ENCODE data around the gene NLE1. TPM values are rescaled to one million over a fixed set of nuclear protein-coding genes. Genes with fewer than 3 reads are reported as not detected.

The NLE1 gene
- total RNA-seq, 1 experiment from 2014 or later: 35.5 TPM

DNA sequence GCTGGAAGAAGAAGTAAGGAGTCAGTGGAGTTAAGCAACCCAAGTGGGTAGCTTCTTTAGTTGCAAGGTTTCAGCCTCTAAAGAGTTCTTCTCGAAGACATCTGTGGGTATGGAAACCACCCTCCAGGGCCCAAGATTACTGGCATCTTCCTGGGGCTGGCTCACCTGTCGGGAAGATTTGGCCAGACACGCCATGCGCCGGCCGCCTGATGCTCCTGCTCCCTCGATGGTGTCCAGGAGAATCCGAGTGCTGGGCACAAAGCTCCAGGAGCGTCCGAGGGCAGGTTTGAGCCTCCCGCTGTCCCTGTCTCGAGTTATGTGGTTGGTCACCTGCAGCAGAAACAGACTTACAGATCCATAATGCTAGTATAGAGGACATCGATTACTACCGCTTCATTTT lies 41.1 kb downstream of the NLE1 start:
- CTCF ChIA-PET: no interaction called here
- POLR2A ChIA-PET: no interaction called here
- BruUV-seq (replicated peaks): no TSS peak
- Histone ChIP-seq H3K9me3 (ENCODE audit: control insufficient read depth, insufficient read depth, low read depth, low read length) (no peaks in the 10 kb centered on the region), H3K27ac (ENCODE audit: low read length) (no peak overlapping the region), H3K4me3 (ENCODE audit: low read depth in 2 of 2, low read length in 2 of 2) (no peak overlapping the region), H3K4me1 (ENCODE audit: control insufficient read depth, insufficient read depth, low read length) (no peaks in the 10 kb centered on the region), H3K27me3 (ENCODE audit: control insufficient read depth, insufficient read depth, low read length) (no peaks in the 10 kb centered on the region), H3K36me3 (ENCODE audit: control insufficient read depth, insufficient read depth, low read length) (no peaks in the 10 kb centered on the region)
- DNase-seq (ENCODE audit: low read depth, low spot score) (no peak), ATAC-seq (no peak)
- in situ Hi-C loops (cut with HindIII; ENCODE audit: low pct_unique_long_range_greater_than_20kb, low sequenced_read_pairs) (no loop called here), intact Hi-C loops (cut with micrococcal nuclease; ENCODE audit: unreplicated experiment) (no loop called here)
- no peak for TF ChIP-seq TCF7L2 (IDR thresholded peaks at IDR 0.05; ENCODE audit: low read depth, low read length)

DNA sequence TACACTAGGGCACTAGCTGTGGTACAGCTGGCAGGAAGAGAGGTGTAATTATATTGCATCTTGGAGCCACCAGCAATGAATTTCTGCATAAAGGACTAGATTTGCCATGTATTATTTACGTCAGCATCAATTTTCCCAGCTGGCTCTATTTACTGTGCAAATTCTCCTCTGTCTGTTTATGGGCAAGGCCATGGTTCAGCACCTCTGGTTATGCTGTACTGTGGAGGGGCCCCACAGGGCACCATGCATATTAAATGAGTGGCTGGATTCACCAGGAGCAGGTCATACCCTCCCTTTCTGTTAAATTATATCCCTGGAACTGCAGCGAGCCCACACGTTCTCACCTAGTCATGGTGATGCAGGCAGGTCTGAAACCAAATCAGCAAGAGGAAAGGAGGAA lies 42.2 kb downstream of the NLE1 start:
- Histone ChIP-seq H3K4me3 (ENCODE audit: low read depth in 2 of 2, low read length in 2 of 2) (no peak overlapping the region), H3K36me3 (ENCODE audit: control insufficient read depth, insufficient read depth, low read length) (no peaks in the 10 kb centered on the region), H3K9me3 (ENCODE audit: control insufficient read depth, insufficient read depth, low read depth, low read length) (no peaks in the 10 kb centered on the region), H3K27ac (ENCODE audit: low read length) (no peak overlapping the region), H3K27me3 (ENCODE audit: control insufficient read depth, insufficient read depth, low read length) (no peaks in the 10 kb centered on the region), H3K4me1 (ENCODE audit: control insufficient read depth, insufficient read depth, low read length) (no peaks in the 10 kb centered on the region)
- no TSS peak for BruUV-seq (replicated peaks)
- ChIA-PET CTCF (no interaction called here), POLR2A (no interaction called here)
- intact Hi-C loops (cut with micrococcal nuclease; ENCODE audit: unreplicated experiment): no loop called here
- in situ Hi-C loops (cut with HindIII; ENCODE audit: low pct_unique_long_range_greater_than_20kb, low sequenced_read_pairs): no loop called here
- no peak for ATAC-seq
- no peak for DNase-seq (ENCODE audit: low read depth, low spot score)
- TF ChIP-seq POLR2AphosphoS5 (IDR thresholded peaks at IDR 0.05; ENCODE audit: low read depth, low read length): no peak
- TF ChIP-seq SIN3A (IDR thresholded peaks at IDR 0.05; ENCODE audit: borderline replicate concordance, insufficient read depth, low read depth, low read length): no peak
- TF ChIP-seq, protein P1, sequence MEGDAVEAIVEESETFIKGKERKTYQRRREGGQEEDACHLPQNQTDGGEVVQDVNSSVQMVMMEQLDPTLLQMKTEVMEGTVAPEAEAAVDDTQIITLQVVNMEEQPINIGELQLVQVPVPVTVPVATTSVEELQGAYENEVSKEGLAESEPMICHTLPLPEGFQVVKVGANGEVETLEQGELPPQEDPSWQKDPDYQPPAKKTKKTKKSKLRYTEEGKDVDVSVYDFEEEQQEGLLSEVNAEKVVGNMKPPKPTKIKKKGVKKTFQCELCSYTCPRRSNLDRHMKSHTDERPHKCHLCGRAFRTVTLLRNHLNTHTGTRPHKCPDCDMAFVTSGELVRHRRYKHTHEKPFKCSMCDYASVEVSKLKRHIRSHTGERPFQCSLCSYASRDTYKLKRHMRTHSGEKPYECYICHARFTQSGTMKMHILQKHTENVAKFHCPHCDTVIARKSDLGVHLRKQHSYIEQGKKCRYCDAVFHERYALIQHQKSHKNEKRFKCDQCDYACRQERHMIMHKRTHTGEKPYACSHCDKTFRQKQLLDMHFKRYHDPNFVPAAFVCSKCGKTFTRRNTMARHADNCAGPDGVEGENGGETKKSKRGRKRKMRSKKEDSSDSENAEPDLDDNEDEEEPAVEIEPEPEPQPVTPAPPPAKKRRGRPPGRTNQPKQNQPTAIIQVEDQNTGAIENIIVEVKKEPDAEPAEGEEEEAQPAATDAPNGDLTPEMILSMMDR (IDR thresholded peaks at IDR 0.05): no peak
- TF ChIP-seq TCF7L2 (IDR thresholded peaks at IDR 0.05; ENCODE audit: low read depth, low read length): no peak
- TF ChIP-seq, protein P2, sequence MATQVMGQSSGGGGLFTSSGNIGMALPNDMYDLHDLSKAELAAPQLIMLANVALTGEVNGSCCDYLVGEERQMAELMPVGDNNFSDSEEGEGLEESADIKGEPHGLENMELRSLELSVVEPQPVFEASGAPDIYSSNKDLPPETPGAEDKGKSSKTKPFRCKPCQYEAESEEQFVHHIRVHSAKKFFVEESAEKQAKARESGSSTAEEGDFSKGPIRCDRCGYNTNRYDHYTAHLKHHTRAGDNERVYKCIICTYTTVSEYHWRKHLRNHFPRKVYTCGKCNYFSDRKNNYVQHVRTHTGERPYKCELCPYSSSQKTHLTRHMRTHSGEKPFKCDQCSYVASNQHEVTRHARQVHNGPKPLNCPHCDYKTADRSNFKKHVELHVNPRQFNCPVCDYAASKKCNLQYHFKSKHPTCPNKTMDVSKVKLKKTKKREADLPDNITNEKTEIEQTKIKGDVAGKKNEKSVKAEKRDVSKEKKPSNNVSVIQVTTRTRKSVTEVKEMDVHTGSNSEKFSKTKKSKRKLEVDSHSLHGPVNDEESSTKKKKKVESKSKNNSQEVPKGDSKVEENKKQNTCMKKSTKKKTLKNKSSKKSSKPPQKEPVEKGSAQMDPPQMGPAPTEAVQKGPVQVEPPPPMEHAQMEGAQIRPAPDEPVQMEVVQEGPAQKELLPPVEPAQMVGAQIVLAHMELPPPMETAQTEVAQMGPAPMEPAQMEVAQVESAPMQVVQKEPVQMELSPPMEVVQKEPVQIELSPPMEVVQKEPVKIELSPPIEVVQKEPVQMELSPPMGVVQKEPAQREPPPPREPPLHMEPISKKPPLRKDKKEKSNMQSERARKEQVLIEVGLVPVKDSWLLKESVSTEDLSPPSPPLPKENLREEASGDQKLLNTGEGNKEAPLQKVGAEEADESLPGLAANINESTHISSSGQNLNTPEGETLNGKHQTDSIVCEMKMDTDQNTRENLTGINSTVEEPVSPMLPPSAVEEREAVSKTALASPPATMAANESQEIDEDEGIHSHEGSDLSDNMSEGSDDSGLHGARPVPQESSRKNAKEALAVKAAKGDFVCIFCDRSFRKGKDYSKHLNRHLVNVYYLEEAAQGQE (IDR thresholded peaks at IDR 0.05; ENCODE audit: insufficient read depth in 1 of 2, low read depth in 2 of 2, low read length in 1 of 2): no peak

DNA sequence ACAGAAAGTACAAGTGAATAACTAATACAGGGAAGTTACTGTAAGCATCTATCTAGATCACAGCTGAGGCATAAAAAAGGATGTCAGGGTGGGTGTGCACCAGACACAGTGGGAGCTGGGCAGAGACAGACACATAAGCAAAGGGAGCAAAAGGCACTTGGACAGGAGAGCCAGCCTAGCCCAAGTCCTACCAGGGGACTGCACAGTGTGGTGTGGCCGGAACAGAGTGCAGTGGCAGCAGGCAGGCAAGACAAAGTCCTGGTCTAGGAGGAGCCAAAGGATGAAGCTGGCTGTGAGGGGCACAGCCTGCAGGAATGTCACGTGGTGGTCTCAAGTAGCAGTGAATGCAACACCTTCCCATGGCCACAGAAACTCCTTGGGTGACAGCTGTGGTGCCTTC lies 44.3 kb downstream of the NLE1 start:
- Histone ChIP-seq H3K36me3 (ENCODE audit: control insufficient read depth, insufficient read depth, low read length) (no peaks in the 10 kb centered on the region), H3K4me1 (ENCODE audit: control insufficient read depth, insufficient read depth, low read length) (no peaks in the 10 kb centered on the region), H3K27me3 (ENCODE audit: control insufficient read depth, insufficient read depth, low read length) (no peaks in the 10 kb centered on the region), H3K4me3 (ENCODE audit: low read depth in 2 of 2, low read length in 2 of 2) (no peak overlapping the region), H3K9me3 (ENCODE audit: control insufficient read depth, insufficient read depth, low read depth, low read length) (no peaks in the 10 kb centered on the region), H3K27ac (ENCODE audit: low read length) (no peak overlapping the region)
- CTCF ChIA-PET: no interaction called here
- POLR2A ChIA-PET: interaction anchor here (0.6 kb wide), 2 partner anchors 11 to 612 kb away, joined by 3 to 9 read pairs; no protein-coding TSS in a partner anchor
- DNase-seq (ENCODE audit: low read depth, low spot score) (no peak), ATAC-seq (0 out of 2 replicates have a peak, but pooled peaks have one; percentile 44)
- intact Hi-C loops (cut with micrococcal nuclease; ENCODE audit: unreplicated experiment): no loop called here
- BruUV-seq (replicated peaks): no TSS peak
- TF ChIP-seq, protein P1 (IDR thresholded peaks at IDR 0.05): no peak
- no peak for TF ChIP-seq TCF7L2 (IDR thresholded peaks at IDR 0.05; ENCODE audit: low read depth, low read length)
- TF ChIP-seq, protein P2 (IDR thresholded peaks at IDR 0.05; ENCODE audit: insufficient read depth in 1 of 2, low read depth in 2 of 2, low read length in 1 of 2): no peak
- TF ChIP-seq POLR2AphosphoS5 (IDR thresholded peaks at IDR 0.05; ENCODE audit: low read depth, low read length): no peak
- no peak for TF ChIP-seq SIN3A (IDR thresholded peaks at IDR 0.05; ENCODE audit: borderline replicate concordance, insufficient read depth, low read depth, low read length)
- in situ Hi-C loops (cut with HindIII; ENCODE audit: low pct_unique_long_range_greater_than_20kb, low sequenced_read_pairs): no loop called here
